Endometrial microvascular endothelial cells (primary cell): ENCODE measurements around the gene HP. TPM values are rescaled to one million over a fixed set of nuclear protein-coding genes. Genes with fewer than 3 reads are reported as not detected.
"Not testable (repeated sequence)": the region's sequence is repeated elsewhere in the genome, so short reads cannot be mapped to it uniquely, and the experiment has no call there.

Experiments
- in situ Hi-C: cut with HindIII; loops from 2 replicates; pipeline ENCODE4 v1.10.0; 2017; ENCODE audit warnings: low sequenced_read_pairs, low pct_unique_long_range_greater_than_20kb; ENCODE audit errors: inconsistent ontology term
- total RNA-seq: library from RNA; depleted of rRNA; stranded (reverse); fragments of >200 nt; gene quantifications from one replicate; pipeline ENCODE4 v1.2.3, GENCODE V29; 2015; ENCODE audit errors: inconsistent ontology term

HP gene
- total RNA-seq, 1 donor from 2014 or later, result not detected

- in situ Hi-C loops, result not testable (repeated sequence)
Observed at GRCh38 chr16:72075067-72075466, 20.8 kb downstream of the HP start.

- in situ Hi-C loops, result not testable (repeated sequence)
Observed at GRCh38 chr16:72076991-72077706, 22.8 kb downstream of the HP start.

GRCh38 chr16:72083778-72084404 lies 29.6 kb downstream of the HP start:
- in situ Hi-C loops, result no loop called here

GRCh38 chr16:72084445-72084844 lies 30.1 kb downstream of the HP start:
- in situ Hi-C loops, result no loop called here

GRCh38 chr16:72085002-72085401 lies 30.7 kb downstream of the HP start:
- in situ Hi-C loops, result no loop called here

- in situ Hi-C loops, result no loop called here
Observed at GRCh38 chr16:72091217-72091616, 36.9 kb downstream of the HP start.

GRCh38 chr16:72092832-72093447 lies 38.6 kb downstream of the HP start:
- in situ Hi-C loops, result no loop called here

- in situ Hi-C loops, result no loop called here
Observed at GRCh38 chr16:72093448-72094265, 39.4 kb downstream of the HP start, which contains the start of the genes DHX38 and TXNL4B. Gene DHX38, plus strand, starts transcription at chr16:72093847. Its CDS starts 2,311 bp downstream, at chr16:72096158. Gene TXNL4B, minus strand, starts transcription at chr16:72093620. Its CDS starts 2,871 bp downstream, at chr16:72090749.

- in situ Hi-C loops, result no loop called here
Observed at GRCh38 chr16:72094266-72094610, 39.9 kb downstream of the HP start.

GRCh38 chr16:72098936-72099335 lies 44.6 kb downstream of the HP start:
- in situ Hi-C loops, result no loop called here

- in situ Hi-C loops, result no loop called here
Observed at GRCh38 chr16:72099377-72099818, 45.1 kb downstream of the HP start.

- in situ Hi-C loops, result no loop called here
Observed at GRCh38 chr16:72101195-72101594, 46.9 kb downstream of the HP start.

- in situ Hi-C loops, result no loop called here
Observed at GRCh38 chr16:72104905-72105304, 50.6 kb downstream of the HP start.

- in situ Hi-C loops, result no loop called here
Observed at GRCh38 chr16:72105978-72106377, 51.7 kb downstream of the HP start.

GRCh38 chr16:72107371-72107770 lies 53.1 kb downstream of the HP start:
- in situ Hi-C loops, result no loop called here

- in situ Hi-C loops, result no loop called here
Observed at GRCh38 chr16:72108353-72109102, 54.2 kb downstream of the HP start.

GRCh38 chr16:72109300-72109699 lies 55.0 kb downstream of the HP start:
- in situ Hi-C loops, result no loop called here

- in situ Hi-C loops, result no loop called here
Observed at GRCh38 chr16:72109966-72110530, 55.7 kb downstream of the HP start.
